Measurements from ENCODE around the gene SETD1B. TPM values are rescaled to one million over a fixed set of nuclear protein-coding genes. Genes with fewer than 3 reads are reported as not detected.

SETD1B gene
- total RNA-seq, 1 donor from 2014 or later, result 19.4 TPM

Other genes with a start within 250 kb of the SETD1B start
- 21.3 to 25.3 TPM (median 21.8 TPM) in 3 replicates for gene KDM2B, start 223.0 kb upstream of the SETD1B start, total RNA-seq
- gene ORAI1, start 177.5 kb upstream of the SETD1B start, total RNA-seq, result 6.0 to 9.3 TPM (median 8.9 TPM) in 3 replicates
- gene MORN3, start 134.4 kb upstream of the SETD1B start, total RNA-seq, result 0.10 to 0.44 TPM (median 0.15 TPM) in 3 replicates
- 15.3 to 16.6 TPM (median 15.6 TPM) in 3 replicates for gene TMEM120B, start 91.3 kb upstream of the SETD1B start, total RNA-seq
- 9.6 to 14.1 TPM (median 10.8 TPM) in 3 replicates for gene RHOF, start 10.3 kb upstream of the SETD1B start, total RNA-seq
- not detected in 3 replicates for gene HPD, start 54.9 kb downstream of the SETD1B start, total RNA-seq
- 49.7 to 61.9 TPM (median 53.5 TPM) in 3 replicates for gene PSMD9, start 84.8 kb downstream of the SETD1B start, total RNA-seq
- 3.5 to 6.4 TPM (median 4.5 TPM) in 3 replicates for gene CFAP251, start 114.6 kb downstream of the SETD1B start, total RNA-seq
- 7.1 to 10.0 TPM (median 9.1 TPM) in 3 replicates for gene BCL7A, start 217.9 kb downstream of the SETD1B start, total RNA-seq

Measured in chondrocyte (in vitro differentiated cells).